Stimulated activated CD4-positive, alpha-beta T cell treated with anti-CD3 and anti-CD28 coated beads, TNF-alpha, amount 100 ng/mL, for 1 hour (primary cell): Measurements from ENCODE around the gene ZNF559.

Experiments
- DNase-seq, 3 donors: peaks; one replicate each; pipeline ENCODE4 v3.0.0-alpha.2; 2020; ENCODE audit warnings: low read depth in 3 of 3, low spot score in 1 of 3

Gene ZNF559

GRCh38 chr19:9353011-9353410, 29.0 kb downstream of the ZNF559 start:
- no peak for DNase-seq

DNA sequence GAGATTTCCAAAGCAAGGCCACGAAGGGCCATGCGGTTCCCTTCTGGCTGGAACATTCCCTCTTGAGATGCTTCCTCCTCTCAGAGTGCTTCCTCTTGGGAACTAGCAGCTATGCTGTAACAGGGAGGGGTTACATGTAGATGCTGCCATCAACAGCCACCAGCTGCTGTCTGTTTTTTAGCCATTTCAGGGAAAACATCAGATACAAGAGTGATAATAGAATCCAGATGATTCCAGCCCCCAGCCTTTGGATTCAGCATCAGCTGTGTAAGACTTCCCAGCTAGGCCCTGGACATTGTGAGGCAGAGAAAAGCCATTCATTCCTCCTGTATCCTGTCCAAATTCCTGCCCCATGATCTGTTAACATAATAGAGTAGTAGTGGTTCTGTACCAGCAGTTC, 30.7 kb downstream of the ZNF559 start:
- DNase-seq: no peak

GRCh38 chr19:9362905-9363304, 38.9 kb downstream of the ZNF559 start, which contains the start of gene ZNF177:
Gene ZNF177 (plus strand): TSS chr19:9363013. CDS start chr19:9378312, 15,299 bp downstream.
- DNase-seq: no peak

DNA sequence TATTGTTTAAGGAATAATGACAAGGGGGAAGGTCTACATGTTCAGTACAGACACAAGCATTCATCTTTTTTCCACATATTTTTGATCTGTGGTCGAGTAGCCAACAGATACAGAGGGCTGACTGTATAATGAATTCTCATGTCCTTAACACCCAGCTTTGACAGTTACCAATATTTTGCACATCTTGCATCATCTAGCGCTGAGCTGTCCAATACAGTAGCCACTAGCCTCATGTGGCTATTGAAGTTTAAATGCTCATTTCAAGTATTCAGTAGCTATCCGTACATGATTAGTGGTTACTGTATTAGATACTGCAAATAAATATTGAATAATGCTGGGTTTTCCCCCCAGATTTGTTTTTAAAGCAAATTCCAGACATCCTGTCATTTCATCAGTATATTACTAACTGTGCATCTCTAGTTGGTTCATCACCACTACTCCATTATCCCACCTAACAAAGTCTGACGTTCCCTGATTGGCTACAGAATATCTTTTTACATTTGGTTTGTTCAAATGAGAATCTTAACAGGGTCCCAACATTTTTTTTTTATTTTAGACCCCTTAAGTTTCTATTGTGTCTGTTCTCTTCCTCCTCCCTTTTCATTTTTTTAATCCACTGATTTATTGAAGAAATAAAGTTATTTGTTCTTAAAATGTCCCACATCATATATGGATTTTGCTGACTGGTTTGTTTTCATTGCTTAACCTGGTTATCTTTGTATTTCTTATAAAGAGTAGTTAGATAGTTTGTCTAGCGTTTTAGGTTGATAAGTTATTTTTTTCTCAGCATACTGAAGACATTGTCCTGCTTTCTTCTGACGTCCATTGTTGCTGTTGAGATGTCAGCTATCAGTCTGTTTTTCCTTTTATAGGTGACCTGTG, 47.0 kb downstream of the ZNF559 start:
- no peak for DNase-seq

DNA sequence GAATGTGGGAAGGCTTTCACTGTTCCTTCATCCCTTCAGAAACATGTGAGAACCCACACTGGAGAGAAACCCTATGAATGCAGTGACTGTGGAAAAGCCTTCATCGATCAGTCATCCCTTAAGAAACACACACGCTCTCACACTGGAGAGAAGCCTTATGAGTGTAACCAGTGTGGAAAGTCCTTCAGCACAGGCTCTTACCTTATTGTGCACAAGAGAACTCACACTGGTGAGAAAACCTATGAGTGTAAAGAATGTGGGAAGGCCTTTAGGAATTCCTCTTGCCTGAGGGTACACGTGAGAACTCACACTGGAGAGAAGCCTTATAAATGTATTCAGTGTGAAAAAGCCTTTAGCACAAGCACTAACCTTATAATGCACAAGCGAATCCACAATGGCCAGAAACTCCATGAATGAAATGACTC, 57.4 kb downstream of the ZNF559 start:
- no peak for DNase-seq
